ENCODE data around the gene FGD5. TPM values are rescaled to one million over a fixed set of nuclear protein-coding genes. Genes with fewer than 3 reads are reported as not detected.

FGD5 gene
- total RNA-seq, 1 donor from 2014 or later = 0.22 TPM

GRCh38 chr3:14831916-14832450 is 13.2 kb downstream of the FGD5 start:
- Mint-ChIP-seq H3K36me3 (ENCODE audit: low read depth) (no peaks in the 10 kb centered on the region), H3K27me3 (ENCODE audit: low read depth) (peaks cover 69% of the 10 kb centered on the region), H3K4me1 (ENCODE audit: low read depth) (no peaks in the 10 kb centered on the region), H3K27ac (ENCODE audit: unreplicated experiment) (no peak overlapping the region), H3K4me3 (ENCODE audit: unreplicated experiment) (no peak overlapping the region), H3K9me3 (ENCODE audit: low read depth) (no peaks in the 10 kb centered on the region)
- TF ChIP-seq, protein P1, sequence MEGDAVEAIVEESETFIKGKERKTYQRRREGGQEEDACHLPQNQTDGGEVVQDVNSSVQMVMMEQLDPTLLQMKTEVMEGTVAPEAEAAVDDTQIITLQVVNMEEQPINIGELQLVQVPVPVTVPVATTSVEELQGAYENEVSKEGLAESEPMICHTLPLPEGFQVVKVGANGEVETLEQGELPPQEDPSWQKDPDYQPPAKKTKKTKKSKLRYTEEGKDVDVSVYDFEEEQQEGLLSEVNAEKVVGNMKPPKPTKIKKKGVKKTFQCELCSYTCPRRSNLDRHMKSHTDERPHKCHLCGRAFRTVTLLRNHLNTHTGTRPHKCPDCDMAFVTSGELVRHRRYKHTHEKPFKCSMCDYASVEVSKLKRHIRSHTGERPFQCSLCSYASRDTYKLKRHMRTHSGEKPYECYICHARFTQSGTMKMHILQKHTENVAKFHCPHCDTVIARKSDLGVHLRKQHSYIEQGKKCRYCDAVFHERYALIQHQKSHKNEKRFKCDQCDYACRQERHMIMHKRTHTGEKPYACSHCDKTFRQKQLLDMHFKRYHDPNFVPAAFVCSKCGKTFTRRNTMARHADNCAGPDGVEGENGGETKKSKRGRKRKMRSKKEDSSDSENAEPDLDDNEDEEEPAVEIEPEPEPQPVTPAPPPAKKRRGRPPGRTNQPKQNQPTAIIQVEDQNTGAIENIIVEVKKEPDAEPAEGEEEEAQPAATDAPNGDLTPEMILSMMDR (IDR thresholded peaks at IDR 0.05) = no peak
- DNase-seq (ENCODE audit: low spot score) = no peak

DNA sequence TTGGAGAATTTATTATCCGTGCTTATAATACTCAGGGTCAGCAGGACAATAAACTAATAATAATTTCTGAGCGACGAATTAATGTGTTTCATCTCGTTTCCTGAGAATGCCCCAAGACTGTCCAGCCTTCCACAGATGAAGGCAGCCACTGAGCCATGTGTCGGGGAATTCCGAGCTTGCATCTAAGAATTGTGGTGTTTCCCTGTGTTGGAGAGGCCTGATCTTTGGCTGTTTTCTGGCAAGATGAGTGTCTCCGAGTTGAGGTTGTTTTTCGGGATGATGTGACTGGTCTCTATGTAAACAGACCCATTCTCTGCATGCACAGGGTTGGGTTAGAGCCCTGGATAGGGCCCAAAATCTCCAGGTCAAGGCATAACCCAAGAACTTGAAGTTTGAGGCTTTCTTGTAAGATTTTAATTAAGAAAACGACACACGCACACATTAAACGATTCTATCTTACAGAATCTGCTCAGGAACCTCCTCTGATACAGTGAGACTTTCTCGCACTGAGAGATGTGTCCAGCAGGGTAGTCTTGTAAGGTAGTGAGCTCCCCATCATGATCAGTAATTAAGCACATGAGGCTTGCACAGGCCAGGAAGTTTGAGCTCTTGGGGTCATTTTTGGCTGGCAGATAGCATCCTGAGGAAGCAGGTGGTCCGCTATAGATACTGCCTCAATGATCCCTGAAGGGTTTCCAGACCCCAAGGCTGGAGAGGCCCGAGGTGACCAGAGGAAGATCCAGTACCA is 14.4 kb downstream of the FGD5 start:
- Mint-ChIP-seq H3K27ac (ENCODE audit: unreplicated experiment) (no peak overlapping the region), H3K4me3 (ENCODE audit: unreplicated experiment) (no peak overlapping the region), H3K4me1 (ENCODE audit: low read depth) (no peaks in the 10 kb centered on the region), H3K36me3 (ENCODE audit: low read depth) (no peaks in the 10 kb centered on the region), H3K27me3 (ENCODE audit: low read depth) (peaks cover 69% of the 10 kb centered on the region), H3K9me3 (ENCODE audit: low read depth) (no peaks in the 10 kb centered on the region)
- TF ChIP-seq, protein P1 (IDR thresholded peaks at IDR 0.05) = no peak
- DNase-seq (ENCODE audit: low spot score) = no peak

DNA sequence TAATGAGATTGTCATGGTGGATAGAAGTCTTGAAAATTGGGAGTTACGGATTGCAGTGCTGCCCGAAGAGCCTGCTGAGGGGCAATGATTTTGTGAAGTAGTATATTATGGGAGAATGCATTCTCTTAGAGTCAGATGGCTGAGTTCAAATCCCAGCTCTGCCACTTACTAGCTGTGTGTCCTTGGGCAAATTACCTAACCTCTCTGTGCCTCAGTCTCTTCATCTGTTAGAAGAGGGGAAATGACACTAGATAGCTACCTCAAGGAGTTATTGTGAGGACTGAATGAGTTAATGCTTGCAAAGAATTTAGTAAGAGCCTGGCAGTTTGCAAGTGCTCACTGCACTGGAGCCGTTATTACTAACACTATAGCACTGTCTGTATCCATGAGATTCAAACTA is 15.4 kb downstream of the FGD5 start:
- TF ChIP-seq, protein P1 (IDR thresholded peaks at IDR 0.05) = no peak
- Mint-ChIP-seq H3K4me3 (ENCODE audit: unreplicated experiment) (no peak overlapping the region), H3K9me3 (ENCODE audit: low read depth) (no peaks in the 10 kb centered on the region), H3K27ac (ENCODE audit: unreplicated experiment) (no peak overlapping the region), H3K36me3 (ENCODE audit: low read depth) (no peaks in the 10 kb centered on the region), H3K27me3 (ENCODE audit: low read depth) (peaks cover 72% of the 10 kb centered on the region), H3K4me1 (ENCODE audit: low read depth) (no peaks in the 10 kb centered on the region)
- DNase-seq (ENCODE audit: low spot score) = no peak

GRCh38 chr3:14834807-14835466 is 16.2 kb downstream of the FGD5 start:
- DNase-seq (ENCODE audit: low spot score) = no peak
- Mint-ChIP-seq H3K4me3 (ENCODE audit: unreplicated experiment) (no peak overlapping the region), H3K27me3 (ENCODE audit: low read depth) (peaks cover 70% of the 10 kb centered on the region), H3K27ac (ENCODE audit: unreplicated experiment) (no peak overlapping the region), H3K9me3 (ENCODE audit: low read depth) (no peaks in the 10 kb centered on the region), H3K4me1 (ENCODE audit: low read depth) (no peaks in the 10 kb centered on the region), H3K36me3 (ENCODE audit: low read depth) (no peaks in the 10 kb centered on the region)
- TF ChIP-seq, protein P1 (IDR thresholded peaks at IDR 0.05) = no peak

GRCh38 chr3:14836049-14836468 is 17.3 kb downstream of the FGD5 start:
- Mint-ChIP-seq H3K9me3 (ENCODE audit: low read depth) (no peaks in the 10 kb centered on the region), H3K36me3 (ENCODE audit: low read depth) (no peaks in the 10 kb centered on the region), H3K27me3 (ENCODE audit: low read depth) (peaks cover 69% of the 10 kb centered on the region), H3K4me1 (ENCODE audit: low read depth) (no peaks in the 10 kb centered on the region), H3K27ac (ENCODE audit: unreplicated experiment) (no peak overlapping the region), H3K4me3 (ENCODE audit: unreplicated experiment) (no peak overlapping the region)
- no peak for DNase-seq (ENCODE audit: low spot score)
- TF ChIP-seq, protein P1 (IDR thresholded peaks at IDR 0.05) = no peak
